ENCODE data around the gene LRBA. TPM values are rescaled to one million over a fixed set of nuclear protein-coding genes. Genes with fewer than 3 reads are reported as not detected.

Gene LRBA
- total and polyA plus RNA-seq, 8 donors = 7.3 to 156 (median 73.9) TPM

- no peaks in the 10 kb centered on the region for H3K27me3 ChIP-seq
- 84 to 97% (median 89%) methylated on average over 2 of the region's 2 CpGs for WGBS, 5 donors
- H3K9me3 ChIP-seq = no peaks in the 10 kb centered on the region
- intact Hi-C loops (cut with DNase I; ENCODE audit: low total_unique reads) = no loop called here
- H3K4me1 ChIP-seq = peaks cover 6 to 31% (median 7%) of the 10 kb centered on the region in 4 donors
- no peak for DNase-seq
- H3K36me3 ChIP-seq = no peaks in the 10 kb centered on the region
- H3K27ac ChIP-seq = no peak overlapping the region
- H3K4me3 ChIP-seq = no peak overlapping the region
- TF ChIP-seq POLR2A (IDR thresholded peaks at IDR 0.05) (no peak), CTCF (IDR thresholded peaks at IDR 0.05) (no peak), EP300 (IDR thresholded peaks at IDR 0.05) (no peak), POLR2AphosphoS5 (IDR thresholded peaks at IDR 0.05) (no peak)
These were observed 66.4 kb downstream of the LRBA start for GRCh38 chr4:150948710-150949109.

- no peak for TF ChIP-seq POLR2AphosphoS5 (IDR thresholded peaks at IDR 0.05)
- no peak for TF ChIP-seq CTCF (IDR thresholded peaks at IDR 0.05)
- no peak for TF ChIP-seq EP300 (IDR thresholded peaks at IDR 0.05)
- TF ChIP-seq POLR2A (IDR thresholded peaks at IDR 0.05) = no peak
- intact Hi-C loops (cut with DNase I; ENCODE audit: low total_unique reads) = no loop called here
These were observed 67.0 kb downstream of the LRBA start for GRCh38 chr4:150948074-150948473.

GRCh38 chr4:150944660-150945059, 70.4 kb downstream of the LRBA start:
- no peaks in the 10 kb centered on the region for H3K9me3 ChIP-seq
- intact Hi-C loops (cut with DNase I; ENCODE audit: low total_unique reads) = no loop called here
- H3K4me3 ChIP-seq = no peak overlapping the region
- TF ChIP-seq CTCF (IDR thresholded peaks at IDR 0.05) = no peak
- no peak for TF ChIP-seq POLR2A (IDR thresholded peaks at IDR 0.05)
- TF ChIP-seq POLR2AphosphoS5 (IDR thresholded peaks at IDR 0.05) = no peak
- TF ChIP-seq EP300 (IDR thresholded peaks at IDR 0.05) = no peak
- no peaks in the 10 kb centered on the region for H3K27me3 ChIP-seq
- no peak for DNase-seq
- H3K27ac ChIP-seq = no peak overlapping the region
- WGBS, 5 donors = 83 to 93% (median 88%) methylated on average over 6 of the region's 6 CpGs
- H3K36me3 ChIP-seq = no peaks in the 10 kb centered on the region
- H3K4me1 ChIP-seq = peaks cover 0 to 25% (median 0%) of the 10 kb centered on the region in 4 donors

More at GRCh38 chr4:150948074-150948473, 67.0 kb downstream of the LRBA start:
- Histone ChIP-seq H3K9me3 (no peaks in the 10 kb centered on the region), H3K4me3 (no peak overlapping the region), H3K27ac (no peak overlapping the region), H3K27me3 (no peaks in the 10 kb centered on the region), H3K4me1 (peaks cover 6 to 34% (median 7%) of the 10 kb centered on the region in 4 donors), H3K36me3 (no peaks in the 10 kb centered on the region)
- DNase-seq = no peak

GRCh38 chr4:150943818-150944217, 71.3 kb downstream of the LRBA start:
- Histone ChIP-seq H3K27me3 (no peaks in the 10 kb centered on the region), H3K4me3 (no peak overlapping the region), H3K27ac (no peak overlapping the region), H3K36me3 (no peaks in the 10 kb centered on the region), H3K4me1 (peaks cover 0 to 32% (median 0%) of the 10 kb centered on the region in 4 donors), H3K9me3 (no peaks in the 10 kb centered on the region)
- TF ChIP-seq POLR2AphosphoS5 (IDR thresholded peaks at IDR 0.05) (no peak), CTCF (IDR thresholded peaks at IDR 0.05) (no peak), POLR2A (IDR thresholded peaks at IDR 0.05) (no peak), EP300 (IDR thresholded peaks at IDR 0.05) (no peak)
- intact Hi-C loops (cut with DNase I; ENCODE audit: low total_unique reads) = no loop called here
- no peak for DNase-seq
- WGBS, 5 donors = 51 to 73% (median 69%) methylated on average over 2 of the region's 2 CpGs

Measured in stomach (tissue), 9 donors.